Measurements from ENCODE around the gene RABGEF1. TPM values are rescaled to one million over a fixed set of nuclear protein-coding genes. Genes with fewer than 3 reads are reported as not detected.
A peak's percentile ranks its signal among the peaks of the same experiment; 100 is the strongest.

The RABGEF1 gene
- total RNA-seq, 1 donor from 2014 or later: 33.2 TPM

DNA sequence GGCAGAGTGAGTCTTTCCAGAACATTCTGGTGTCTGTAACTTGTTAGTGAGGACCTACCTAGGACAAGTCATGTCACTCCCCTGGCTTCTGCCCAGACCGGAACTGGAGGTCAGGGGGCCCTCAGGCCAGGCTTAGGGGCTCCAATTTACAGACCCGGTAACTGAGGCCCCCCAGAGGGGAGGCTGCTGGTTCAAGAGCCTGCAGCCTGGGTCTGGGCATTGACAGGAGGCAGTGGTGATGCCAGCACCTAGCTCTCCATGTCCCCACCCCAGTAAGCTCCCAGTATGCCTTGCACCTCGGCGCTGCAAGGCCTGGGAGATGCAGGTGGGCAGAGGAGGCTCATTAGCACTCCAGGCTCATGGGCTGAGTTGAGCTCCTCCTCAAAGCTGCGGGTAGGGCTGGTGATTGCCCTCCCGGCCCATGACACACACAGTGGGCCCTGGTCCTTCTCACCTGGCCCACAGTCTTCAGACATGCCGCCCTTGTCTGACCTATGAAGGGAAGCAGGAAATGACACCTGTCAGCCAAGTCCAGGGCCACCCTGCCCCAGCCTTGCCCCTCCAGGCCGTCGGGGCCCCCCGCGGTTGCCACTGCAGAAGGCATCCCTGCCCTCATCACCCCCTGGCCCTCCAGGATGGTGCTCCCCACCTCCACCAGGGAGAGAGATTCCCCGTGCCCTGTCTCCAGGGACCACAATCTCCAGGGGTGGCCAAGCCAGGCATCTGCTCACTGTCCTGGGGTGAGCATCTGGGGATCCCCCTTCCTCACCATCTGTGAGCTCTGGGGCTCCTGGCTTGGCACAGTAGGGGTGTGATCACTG, 92.2 kb downstream of the RABGEF1 start:
- Histone ChIP-seq H3K4me3 (ENCODE audit: insufficient read depth, low read depth, low read length) (no peak overlapping the region), H3K4me2 (ENCODE audit: low read length) (no peak overlapping the region), H3K27me3 (ENCODE audit: insufficient read depth, low read length) (no peaks in the 10 kb centered on the region), H3K9ac (ENCODE audit: low read length) (no peak overlapping the region), H4K20me1 (ENCODE audit: insufficient read depth, low read length) (no peaks in the 10 kb centered on the region), H3K79me2 (ENCODE audit: insufficient read depth, low read length) (no peaks in the 10 kb centered on the region), H2AFZ (ENCODE audit: low read depth, low read length) (no peak overlapping the region), H3K4me1 (ENCODE audit: insufficient read depth, low read length) (no peaks in the 10 kb centered on the region), H3K9me3 (ENCODE audit: insufficient read depth, low read depth, low read length) (peaks cover 6% of the 10 kb centered on the region), H3K36me3 (ENCODE audit: insufficient read depth, low read length) (no peaks in the 10 kb centered on the region), H3K27ac (ENCODE audit: low read depth, low read length) (no peak overlapping the region)
- Mint-ChIP-seq H3K36me3 (ENCODE audit: low read depth, unreplicated experiment) (peaks cover 2% of the 10 kb centered on the region), H3K9me3 (ENCODE audit: unreplicated experiment) (peaks cover 4% of the 10 kb centered on the region), H3K4me3 (ENCODE audit: unreplicated experiment) (no peak overlapping the region), H3K27me3 (ENCODE audit: low read depth, unreplicated experiment) (no peaks in the 10 kb centered on the region), H3K27ac (ENCODE audit: unreplicated experiment) (no peak overlapping the region), H3K4me1 (ENCODE audit: low read depth, unreplicated experiment) (no peaks in the 10 kb centered on the region)
- DNase-seq (ENCODE audit: low read depth) (no peak), FAIRE-seq (no peak)
- no peak for TF ChIP-seq EZH2 (IDR thresholded peaks at IDR 0.05; ENCODE audit: insufficient read depth, low read length)
- TF ChIP-seq CTCF (IDR thresholded peaks at IDR 0.05; ENCODE audit: insufficient read depth, low read depth, low read length): no peak

DNA sequence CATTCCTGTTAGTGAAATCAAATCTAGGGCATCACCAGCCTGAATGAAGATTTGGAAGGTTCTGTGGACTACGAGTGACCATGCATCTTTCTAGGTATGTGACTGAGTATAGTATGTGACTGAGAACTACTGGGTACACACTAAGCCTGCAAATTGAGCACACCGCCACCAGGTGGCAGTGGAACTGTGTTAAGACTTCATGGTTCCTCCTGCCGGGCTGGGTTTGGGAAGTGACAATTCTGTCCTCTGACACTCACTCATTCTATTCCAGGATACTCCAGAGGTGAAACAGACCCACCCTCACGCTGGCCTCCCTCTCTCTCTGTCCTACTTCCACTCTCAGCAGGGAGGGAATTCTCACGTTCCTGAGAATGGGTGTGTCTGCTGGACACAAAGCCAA, 96.5 kb downstream of the RABGEF1 start:
- no peak overlapping the region for H2AFZ ChIP-seq (ENCODE audit: low read depth, low read length)
- TF ChIP-seq CTCF (IDR thresholded peaks at IDR 0.05; ENCODE audit: insufficient read depth, low read depth, low read length) (peak; percentile 33), EZH2 (IDR thresholded peaks at IDR 0.05; ENCODE audit: insufficient read depth, low read length) (no peak)
- no peak overlapping the region for H3K4me3 ChIP-seq (ENCODE audit: insufficient read depth, low read depth, low read length)
- Mint-ChIP-seq H3K9me3 (ENCODE audit: unreplicated experiment) (peaks cover 4% of the 10 kb centered on the region), H3K4me1 (ENCODE audit: low read depth, unreplicated experiment) (no peaks in the 10 kb centered on the region), H3K27ac (ENCODE audit: unreplicated experiment) (no peak overlapping the region), H3K36me3 (ENCODE audit: low read depth, unreplicated experiment) (no peaks in the 10 kb centered on the region), H3K27me3 (ENCODE audit: low read depth, unreplicated experiment) (no peaks in the 10 kb centered on the region), H3K4me3 (ENCODE audit: unreplicated experiment) (no peak overlapping the region)
- no peaks in the 10 kb centered on the region for H3K79me2 ChIP-seq (ENCODE audit: insufficient read depth, low read length)
- DNase-seq (ENCODE audit: low read depth) (no peak), FAIRE-seq (no peak)
- H3K4me2 ChIP-seq (ENCODE audit: low read length): no peak overlapping the region
- H3K4me1 ChIP-seq (ENCODE audit: insufficient read depth, low read length): no peaks in the 10 kb centered on the region
- no peaks in the 10 kb centered on the region for H4K20me1 ChIP-seq (ENCODE audit: insufficient read depth, low read length)
- H3K9me3 ChIP-seq (ENCODE audit: insufficient read depth, low read depth, low read length): peaks cover 6% of the 10 kb centered on the region
- no peak overlapping the region for H3K27ac ChIP-seq (ENCODE audit: low read depth, low read length)
- no peaks in the 10 kb centered on the region for H3K27me3 ChIP-seq (ENCODE audit: insufficient read depth, low read length)
- no peaks in the 10 kb centered on the region for H3K36me3 ChIP-seq (ENCODE audit: insufficient read depth, low read length)
- no peak overlapping the region for H3K9ac ChIP-seq (ENCODE audit: low read length)

GRCh38 chr7:66837661-66838060, 97.1 kb downstream of the RABGEF1 start:
- Histone ChIP-seq H2AFZ (ENCODE audit: low read depth, low read length) (no peak overlapping the region), H3K27me3 (ENCODE audit: insufficient read depth, low read length) (no peaks in the 10 kb centered on the region), H3K4me1 (ENCODE audit: insufficient read depth, low read length) (no peaks in the 10 kb centered on the region), H3K27ac (ENCODE audit: low read depth, low read length) (no peak overlapping the region), H3K4me3 (ENCODE audit: insufficient read depth, low read depth, low read length) (no peak overlapping the region), H4K20me1 (ENCODE audit: insufficient read depth, low read length) (no peaks in the 10 kb centered on the region), H3K36me3 (ENCODE audit: insufficient read depth, low read length) (no peaks in the 10 kb centered on the region), H3K4me2 (ENCODE audit: low read length) (no peak overlapping the region), H3K9me3 (ENCODE audit: insufficient read depth, low read depth, low read length) (peaks cover 6% of the 10 kb centered on the region), H3K9ac (ENCODE audit: low read length) (no peak overlapping the region), H3K79me2 (ENCODE audit: insufficient read depth, low read length) (no peaks in the 10 kb centered on the region)
- TF ChIP-seq CTCF (IDR thresholded peaks at IDR 0.05; ENCODE audit: insufficient read depth, low read depth, low read length) (no peak), EZH2 (IDR thresholded peaks at IDR 0.05; ENCODE audit: insufficient read depth, low read length) (no peak)
- FAIRE-seq (no peak), DNase-seq (ENCODE audit: low read depth) (no peak)
- H3K27me3 Mint-ChIP-seq (ENCODE audit: low read depth, unreplicated experiment): no peaks in the 10 kb centered on the region
- peaks cover 4% of the 10 kb centered on the region for H3K9me3 Mint-ChIP-seq (ENCODE audit: unreplicated experiment)
- H3K27ac Mint-ChIP-seq (ENCODE audit: unreplicated experiment): no peak overlapping the region
- no peaks in the 10 kb centered on the region for H3K4me1 Mint-ChIP-seq (ENCODE audit: low read depth, unreplicated experiment)
- no peaks in the 10 kb centered on the region for H3K36me3 Mint-ChIP-seq (ENCODE audit: low read depth, unreplicated experiment)
- no peak overlapping the region for H3K4me3 Mint-ChIP-seq (ENCODE audit: unreplicated experiment)

Measured in astrocyte (in vitro differentiated cells and primary cell).